HG02973 (cell line): ENCODE data around the gene GATA3.

Experiments used
- ATAC-seq: cut with Tn5 transposase; IDR thresholded peaks from one replicate; pipeline ENCODE4 v1.9.1; 2021; ENCODE audit warnings: moderate library complexity; ENCODE audit not compliant: unreplicated experiment

GATA3 gene

DNA sequence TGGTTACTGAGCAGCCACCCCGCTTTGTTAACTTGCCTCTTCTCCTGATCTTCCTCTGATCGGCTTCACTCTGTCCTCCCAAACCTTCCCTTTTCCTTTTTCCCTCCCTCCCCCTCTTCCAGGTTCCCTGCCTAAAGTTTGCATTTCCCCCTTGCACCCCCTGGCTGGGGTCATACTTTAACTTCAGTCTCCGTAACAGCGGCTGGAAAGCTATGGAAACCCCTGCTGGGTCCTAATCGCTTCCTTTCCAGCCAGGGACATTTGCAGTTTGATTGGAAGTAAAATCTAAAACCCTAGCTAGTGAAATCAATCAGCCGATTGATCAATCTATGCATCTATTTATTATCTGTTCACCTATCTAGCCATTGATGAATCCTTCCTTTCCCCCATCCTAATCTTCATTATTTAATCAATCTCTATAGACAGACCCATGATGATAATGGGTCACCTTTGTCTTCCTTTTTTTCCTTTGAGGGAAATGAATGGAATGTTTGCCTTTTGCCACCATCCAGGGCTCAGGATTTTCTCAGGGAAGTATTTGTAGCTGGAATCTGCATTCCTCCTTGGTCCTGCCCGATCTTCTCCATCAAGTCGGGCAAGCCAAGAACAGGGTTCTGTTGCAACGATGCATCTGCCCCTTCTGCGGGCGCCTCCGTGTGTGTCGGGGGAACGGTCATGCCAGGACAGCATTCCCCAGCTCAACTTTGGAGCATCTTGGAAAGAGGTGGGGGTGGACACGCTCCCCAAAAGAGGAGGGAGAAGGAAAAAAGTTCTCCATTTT is 8.8 kb downstream of the GATA3 start:
- no peak for ATAC-seq

DNA sequence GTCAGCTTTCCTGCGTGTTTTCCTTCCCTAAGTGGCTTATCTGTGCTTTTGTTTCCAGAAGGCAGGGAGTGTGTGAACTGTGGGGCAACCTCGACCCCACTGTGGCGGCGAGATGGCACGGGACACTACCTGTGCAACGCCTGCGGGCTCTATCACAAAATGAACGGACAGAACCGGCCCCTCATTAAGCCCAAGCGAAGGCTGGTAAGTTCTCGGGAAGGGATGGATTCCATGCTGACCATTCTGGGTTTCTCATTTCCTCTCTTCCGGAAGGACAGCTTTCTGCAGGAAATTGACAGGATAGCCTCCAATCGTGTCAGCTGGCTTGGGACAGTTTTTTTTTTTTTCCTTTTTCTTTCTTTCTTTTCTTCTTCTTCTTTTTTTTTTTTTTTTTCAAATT is 9.4 kb downstream of the GATA3 start:
- ATAC-seq: no peak

DNA sequence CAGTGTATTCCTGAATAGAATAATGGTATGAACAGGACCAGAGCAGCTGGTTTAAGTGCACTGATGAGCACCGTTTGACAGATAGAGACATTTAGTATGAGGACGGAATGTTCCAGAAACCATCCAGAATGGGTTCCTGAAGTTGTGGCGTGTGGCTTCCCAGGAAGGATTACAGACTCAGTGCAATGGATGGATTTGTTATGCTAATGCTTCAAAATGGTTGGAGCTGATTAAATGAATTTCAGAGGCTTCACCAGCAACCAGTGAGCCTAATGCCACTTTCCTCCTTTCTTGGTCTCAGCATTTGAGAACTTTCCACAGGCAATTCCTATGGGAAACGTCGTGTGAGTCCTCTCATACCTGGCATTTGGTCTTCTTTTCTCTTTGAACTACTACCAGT is 9.9 kb downstream of the GATA3 start:
- ATAC-seq: no peak

DNA sequence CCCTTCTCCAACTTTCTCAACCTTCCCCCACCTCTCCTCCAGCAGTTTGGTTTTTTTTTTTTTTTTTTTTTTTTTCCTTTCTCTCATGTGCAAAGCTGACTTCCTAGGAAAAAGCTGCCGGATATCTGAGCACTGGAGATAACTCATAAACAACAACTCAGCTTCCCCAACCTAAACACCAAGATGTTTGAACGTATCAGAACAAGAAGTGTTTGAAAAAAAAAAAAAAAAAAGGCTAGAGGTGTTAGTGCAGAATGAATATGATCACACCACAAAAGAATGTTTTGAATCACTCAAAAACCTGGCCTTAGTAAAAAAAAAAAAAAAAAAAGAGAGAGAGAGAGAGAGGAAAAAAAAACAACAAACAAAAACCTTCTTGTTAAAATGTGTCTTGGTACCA is 11.2 kb downstream of the GATA3 start:
- no peak for ATAC-seq

DNA sequence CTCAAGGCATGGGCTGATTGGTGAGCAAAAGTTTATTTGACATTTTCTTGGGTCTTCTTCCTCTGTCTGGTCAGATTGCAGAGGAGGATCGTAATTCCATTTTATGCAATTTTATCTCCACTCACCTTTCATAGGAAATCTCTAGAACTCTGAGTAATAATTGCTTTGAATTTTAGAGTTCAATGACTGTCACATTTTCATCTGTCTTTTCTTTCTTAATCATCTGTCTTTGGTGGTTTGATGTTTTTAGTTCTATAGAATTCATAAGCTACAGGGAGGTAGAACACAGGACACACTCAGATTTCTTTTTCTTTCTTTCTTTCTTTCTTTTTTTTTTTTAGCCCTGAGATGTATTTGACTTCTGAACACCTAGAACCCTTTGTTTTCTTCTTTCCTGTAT is 11.6 kb downstream of the GATA3 start:
- ATAC-seq: no peak

DNA sequence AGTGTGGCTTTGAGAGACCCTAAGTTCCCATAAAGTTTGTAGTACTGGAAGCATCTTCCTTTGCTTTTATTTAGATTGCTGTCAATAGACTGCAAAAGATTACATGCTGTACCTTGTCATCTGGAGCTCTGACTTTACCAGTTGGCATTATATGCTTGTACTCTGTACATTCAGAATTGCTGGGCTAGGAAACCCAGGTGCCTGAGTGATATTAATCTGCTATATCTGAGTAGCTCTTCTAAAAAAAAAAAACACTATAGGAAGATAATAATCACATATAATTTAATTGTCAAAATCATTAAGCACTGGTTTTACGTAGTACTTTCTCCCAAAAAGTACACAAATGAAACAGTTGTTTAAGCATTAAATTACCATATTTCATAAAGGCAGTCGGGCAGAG is 12.3 kb downstream of the GATA3 start:
- ATAC-seq: no peak

DNA sequence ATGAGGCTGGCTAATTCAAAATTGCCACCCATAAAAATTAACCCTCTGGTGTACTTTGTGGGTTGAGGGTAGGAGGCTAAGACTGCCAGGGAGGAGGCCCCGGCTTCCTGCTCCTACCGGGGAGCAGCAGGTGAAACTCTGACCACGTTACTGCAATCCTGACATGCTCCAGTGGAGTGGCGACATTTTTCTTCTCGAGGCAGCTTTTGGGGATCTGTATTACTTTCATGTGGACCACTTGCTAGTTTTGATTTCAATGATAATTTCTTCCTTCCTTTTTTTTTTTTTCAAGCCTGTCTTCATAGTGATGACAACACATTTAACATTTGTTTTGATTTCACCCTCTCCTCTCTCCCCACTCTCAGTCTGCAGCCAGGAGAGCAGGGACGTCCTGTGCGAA is 14.6 kb downstream of the GATA3 start:
- ATAC-seq: no peak

DNA sequence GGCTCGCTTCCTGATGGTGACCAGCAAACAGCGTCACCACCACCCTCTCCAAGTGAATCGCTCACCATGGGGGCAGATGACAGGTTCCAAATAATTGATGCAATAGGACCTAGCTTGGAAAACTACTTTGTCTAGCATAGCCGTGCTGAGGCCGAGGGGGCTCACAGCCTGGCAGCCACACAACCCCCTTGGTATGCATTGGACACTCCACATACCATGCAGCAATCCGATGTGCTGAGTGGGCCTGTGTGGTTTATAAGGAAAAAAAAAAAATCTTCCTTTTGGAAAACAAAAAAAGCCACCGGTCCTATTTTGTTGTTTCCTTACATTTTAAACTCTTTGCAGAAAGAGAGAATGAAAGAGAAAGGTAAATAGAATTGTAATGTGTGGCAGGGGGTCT is 15.1 kb downstream of the GATA3 start:
- ATAC-seq: no peak

DNA sequence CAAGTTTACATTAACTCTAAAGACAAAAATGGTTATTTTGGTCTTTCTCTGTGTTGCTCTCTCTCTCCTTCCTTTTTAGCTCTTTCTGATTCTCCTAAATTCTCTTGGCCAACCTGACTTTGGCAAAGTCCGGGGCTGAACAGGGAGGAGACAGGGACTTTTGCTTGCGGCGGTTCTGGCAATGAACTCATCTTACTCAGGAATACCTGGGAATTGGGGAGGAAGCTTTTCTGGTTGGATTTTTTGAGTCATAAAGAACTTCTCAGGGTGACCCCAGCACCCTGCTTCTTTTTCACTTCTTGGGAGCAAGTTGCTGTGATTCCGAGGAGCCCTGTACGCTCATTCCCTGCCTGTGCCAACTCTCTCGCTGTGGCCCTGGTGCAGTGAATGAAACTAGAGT is 16.0 kb downstream of the GATA3 start:
- no peak for ATAC-seq

DNA sequence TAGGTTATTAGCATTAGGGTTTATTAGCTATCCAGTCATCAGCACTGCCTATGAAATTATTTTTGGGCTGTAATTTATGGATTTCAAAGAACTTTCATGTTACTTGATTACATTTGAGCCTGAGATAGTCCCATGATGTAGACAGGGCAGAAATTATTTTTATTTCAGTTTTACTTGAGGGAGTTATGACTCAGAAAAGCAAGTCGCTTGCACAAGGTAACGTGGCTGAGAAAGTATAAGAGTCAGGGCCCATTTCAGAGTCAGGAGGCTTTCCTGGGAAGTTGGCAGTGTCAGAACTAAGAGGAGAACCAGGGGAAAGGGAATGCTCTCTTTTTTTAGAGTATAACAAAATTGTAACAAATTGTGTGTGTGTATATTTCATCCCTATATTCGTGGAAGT is 16.5 kb downstream of the GATA3 start:
- ATAC-seq: no peak

DNA sequence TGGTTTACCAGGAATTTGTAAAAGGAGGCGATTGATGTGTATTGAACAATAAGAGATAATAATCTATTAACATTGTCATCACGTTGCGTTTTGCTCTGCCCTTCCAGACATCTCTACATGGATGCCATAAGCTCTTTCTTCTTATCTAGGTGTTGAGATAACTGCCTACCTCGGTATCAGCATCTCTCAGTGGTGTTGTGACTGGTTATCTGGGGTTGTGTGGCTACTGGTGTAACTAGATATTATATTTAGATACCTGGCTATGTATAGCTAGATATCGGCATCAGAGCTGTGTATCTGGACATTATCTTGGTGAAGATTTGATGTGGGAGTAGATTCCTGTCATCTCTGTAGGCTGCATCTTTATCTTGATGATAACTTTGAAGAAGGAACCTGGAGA is 17.2 kb downstream of the GATA3 start:
- no peak for ATAC-seq

DNA sequence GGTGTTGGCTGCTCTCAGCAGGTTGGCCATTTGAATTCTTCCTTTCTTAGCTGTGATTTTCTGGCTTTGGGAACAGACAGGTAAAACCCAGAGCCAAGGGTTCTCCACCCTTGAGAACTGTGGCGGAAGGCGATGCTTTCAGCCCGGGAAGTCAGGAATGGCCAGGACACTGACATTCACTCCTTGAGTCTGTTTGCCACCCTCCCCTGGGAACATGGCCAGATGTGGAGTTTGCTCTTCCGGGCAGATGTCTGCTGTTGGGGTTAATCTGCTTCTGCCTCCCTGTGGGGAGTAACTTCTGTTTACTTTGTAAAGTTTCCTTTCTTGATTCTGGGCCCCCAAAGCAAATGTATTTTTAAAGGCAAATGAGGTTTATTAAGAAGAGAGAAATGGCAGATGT is 17.7 kb downstream of the GATA3 start:
- no peak for ATAC-seq

DNA sequence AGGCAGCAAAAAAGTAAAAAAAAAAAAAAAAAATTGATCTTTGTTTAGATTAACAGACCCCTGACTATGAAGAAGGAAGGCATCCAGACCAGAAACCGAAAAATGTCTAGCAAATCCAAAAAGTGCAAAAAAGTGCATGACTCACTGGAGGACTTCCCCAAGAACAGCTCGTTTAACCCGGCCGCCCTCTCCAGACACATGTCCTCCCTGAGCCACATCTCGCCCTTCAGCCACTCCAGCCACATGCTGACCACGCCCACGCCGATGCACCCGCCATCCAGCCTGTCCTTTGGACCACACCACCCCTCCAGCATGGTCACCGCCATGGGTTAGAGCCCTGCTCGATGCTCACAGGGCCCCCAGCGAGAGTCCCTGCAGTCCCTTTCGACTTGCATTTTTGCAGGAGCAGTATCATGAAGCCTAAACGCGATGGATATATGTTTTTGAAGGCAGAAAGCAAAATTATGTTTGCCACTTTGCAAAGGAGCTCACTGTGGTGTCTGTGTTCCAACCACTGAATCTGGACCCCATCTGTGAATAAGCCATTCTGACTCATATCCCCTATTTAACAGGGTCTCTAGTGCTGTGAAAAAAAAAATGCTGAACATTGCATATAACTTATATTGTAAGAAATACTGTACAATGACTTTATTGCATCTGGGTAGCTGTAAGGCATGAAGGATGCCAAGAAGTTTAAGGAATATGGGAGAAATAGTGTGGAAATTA is 19.4 kb downstream of the GATA3 start:
- no peak for ATAC-seq

DNA sequence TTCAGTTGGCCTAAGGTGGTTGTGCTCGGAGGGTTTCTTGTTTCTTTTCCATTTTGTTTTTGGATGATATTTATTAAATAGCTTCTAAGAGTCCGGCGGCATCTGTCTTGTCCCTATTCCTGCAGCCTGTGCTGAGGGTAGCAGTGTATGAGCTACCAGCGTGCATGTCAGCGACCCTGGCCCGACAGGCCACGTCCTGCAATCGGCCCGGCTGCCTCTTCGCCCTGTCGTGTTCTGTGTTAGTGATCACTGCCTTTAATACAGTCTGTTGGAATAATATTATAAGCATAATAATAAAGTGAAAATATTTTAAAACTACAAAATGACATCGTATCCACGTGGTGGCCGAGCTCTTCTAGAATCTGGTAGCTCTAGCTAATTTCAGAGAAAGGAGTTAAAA is 20.4 kb downstream of the GATA3 start:
- no peak for ATAC-seq

DNA sequence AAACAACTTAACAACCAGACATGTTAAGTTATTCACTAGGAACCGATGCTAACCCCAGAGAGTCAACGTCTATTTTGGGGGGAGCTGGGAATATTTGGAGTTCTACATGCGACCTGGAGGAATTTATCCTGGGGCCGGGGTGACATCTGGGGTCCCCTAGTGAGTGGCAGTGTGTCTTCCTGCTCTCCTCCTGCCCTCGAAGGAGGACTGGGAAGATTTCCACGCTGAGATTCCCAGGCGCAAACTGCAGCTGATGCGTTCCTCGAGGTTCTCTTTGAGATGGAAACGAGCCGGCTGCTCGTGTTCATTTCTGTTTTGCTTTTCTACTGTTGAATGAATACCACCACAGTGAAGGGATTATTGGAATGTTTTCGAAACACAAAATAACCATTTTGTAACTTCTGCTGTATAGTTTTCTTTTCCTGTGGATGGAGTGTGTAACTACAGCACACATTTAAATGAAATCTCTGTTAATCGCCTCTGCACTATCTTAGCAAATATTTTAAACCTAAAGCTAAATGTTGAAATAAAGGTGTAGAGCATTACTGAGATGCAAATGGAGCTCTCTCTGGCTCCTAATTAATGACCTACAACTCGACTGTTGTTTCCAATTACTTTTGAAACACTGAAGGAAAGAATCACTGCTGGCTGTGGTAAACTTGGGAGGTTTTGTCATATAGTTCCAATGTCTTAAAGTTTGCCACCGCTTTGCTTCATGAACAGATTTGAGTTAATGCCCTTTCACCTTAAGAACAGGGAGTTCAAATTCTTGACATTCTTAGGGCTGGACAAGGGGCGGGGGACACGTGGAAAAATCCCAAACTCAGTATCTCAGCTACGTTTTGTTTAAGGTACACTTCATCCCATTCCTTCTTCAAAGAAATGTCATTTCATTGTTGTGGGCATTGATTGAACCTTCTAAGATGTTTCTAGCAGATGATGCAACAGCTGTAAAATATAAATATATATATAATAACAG is 21.1 kb downstream of the GATA3 start:
- ATAC-seq: no peak

DNA sequence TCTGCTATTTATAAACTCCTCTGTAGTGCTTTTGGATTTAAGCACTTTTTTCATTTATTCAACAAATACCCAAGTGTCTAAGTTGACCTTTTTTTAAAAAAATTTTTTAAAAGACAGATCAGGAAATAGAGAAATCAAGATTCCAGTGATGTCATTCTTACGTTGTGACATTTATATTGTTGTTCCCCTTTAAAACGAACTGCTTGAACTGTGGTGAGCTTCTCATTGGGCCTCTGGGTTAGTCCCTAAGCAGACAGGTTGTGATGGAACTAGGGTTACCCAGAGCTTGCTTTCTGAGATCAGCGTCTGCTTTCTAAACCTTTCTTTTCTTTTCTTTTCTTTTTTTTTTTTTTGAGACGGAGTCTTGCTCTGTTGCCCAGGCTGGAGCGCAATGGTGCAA is 22.4 kb downstream of the GATA3 start:
- ATAC-seq: no peak

DNA sequence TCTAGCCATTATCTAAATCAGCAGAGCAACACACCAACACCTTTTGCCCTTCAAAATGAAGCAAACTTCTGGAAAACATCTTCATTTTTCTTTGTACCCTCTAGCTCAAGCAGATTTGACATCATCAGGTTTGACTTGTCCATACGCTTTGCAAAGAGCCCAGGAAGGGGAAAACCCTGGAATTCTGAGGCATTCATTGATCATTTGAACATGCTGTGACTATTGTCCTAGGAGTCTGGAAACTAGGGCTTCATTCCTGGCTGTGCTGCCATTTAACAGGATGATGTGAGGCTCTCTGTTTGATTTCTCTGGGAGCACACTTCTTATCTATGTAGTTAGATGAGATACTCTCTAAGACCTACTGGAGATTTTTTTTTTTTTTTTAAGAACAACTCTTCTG is 23.5 kb downstream of the GATA3 start:
- ATAC-seq: no peak

DNA sequence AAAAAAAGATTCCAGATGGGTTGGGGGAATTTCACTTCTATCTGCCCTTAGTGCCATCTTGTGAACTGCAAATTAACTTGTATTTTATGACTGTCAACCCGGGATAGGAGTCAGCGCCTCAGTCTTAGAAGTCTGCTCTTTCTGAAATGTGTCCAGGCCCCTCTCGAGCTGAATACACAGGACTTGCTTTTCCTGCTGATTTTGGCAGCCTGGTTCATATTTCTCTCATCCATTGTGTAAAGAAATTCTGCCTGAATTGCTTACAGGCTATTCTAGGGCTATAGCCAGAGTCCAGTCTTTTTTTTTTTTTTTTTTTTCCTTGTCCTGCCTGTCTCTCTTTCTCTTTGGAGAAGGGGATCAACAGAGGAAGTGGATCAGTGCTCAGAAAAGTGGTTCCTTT is 24.6 kb downstream of the GATA3 start:
- ATAC-seq: no peak

DNA sequence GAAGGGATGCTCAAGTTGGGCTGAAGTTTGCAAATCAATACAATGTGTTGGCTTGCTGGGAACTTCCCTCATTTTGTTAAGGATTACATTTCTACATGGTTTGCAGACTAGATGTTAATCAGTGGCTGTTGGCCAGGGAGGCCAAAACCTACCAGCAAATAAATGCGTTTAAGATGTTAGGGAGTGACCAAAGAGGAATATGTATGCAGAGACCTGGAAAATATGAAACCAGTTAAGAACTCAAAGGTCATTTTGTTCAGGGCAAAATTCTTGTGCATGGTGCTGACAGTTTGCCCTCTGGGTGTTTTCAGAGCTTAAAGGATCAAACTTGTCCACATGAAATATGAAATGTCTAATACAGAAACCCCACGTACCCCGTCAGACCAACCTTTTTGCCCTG is 30.3 kb downstream of the GATA3 start:
- ATAC-seq: no peak

DNA sequence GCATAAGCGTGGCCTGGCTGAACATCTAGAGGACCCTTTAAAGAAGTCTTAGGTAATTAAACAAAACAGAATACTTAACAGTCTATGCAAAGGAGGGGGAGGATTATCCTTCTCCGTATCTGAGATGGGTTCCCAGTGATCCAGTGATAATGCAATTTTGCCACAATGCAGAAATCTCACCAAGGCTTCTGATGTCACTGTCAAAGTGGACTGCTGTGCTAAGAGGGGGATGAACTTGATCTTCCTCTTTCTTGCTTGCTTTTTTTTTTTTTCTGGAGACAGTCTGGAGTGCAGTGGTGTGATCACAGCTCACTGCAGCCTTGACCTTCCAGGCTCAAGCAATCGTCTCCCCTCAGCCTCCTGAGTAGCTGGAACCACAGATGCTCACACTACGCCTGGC is 30.8 kb downstream of the GATA3 start:
- ATAC-seq: no peak

DNA sequence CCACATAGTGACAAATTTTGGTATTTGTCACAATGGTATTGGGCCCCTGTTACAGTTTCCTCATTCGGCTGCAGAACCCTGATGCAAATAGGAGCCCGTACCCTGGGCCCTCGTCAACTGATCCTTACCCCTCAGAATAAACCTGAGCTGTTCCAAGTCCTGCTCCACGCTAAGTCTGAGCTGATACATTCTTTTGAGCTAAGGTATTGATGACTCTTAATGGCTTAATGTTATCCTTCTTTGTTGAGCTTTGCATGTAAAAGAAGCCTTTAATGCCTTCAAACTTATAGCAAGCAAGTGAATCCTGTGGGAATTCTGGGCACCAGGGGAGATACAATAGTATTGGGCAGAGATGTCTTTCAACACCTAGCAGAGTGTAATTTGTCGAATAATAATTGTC is 31.8 kb downstream of the GATA3 start:
- no peak for ATAC-seq

DNA sequence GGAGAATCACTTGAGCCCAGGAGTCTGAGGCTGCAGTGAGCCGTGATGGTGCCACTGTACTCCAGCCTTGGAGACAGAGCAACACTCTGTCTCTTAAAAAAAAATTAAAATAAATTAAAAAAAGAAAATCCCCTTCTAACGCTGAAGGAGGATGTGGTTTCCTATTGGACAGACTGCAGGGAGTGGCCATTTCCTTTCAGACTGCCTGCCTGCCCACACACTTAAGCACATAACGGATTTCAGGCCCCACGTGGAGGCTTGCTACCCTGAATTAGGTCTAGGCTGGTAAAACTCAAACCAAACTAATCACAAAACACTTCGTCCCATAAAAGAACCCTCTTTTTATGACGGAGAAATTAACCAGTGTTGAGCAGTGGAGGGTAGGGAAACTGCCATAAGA is 34.0 kb downstream of the GATA3 start:
- peak; percentile 74 for ATAC-seq
